NCI-H1105 (cell line): Measurements from ENCODE around the gene MFAP3.
A peak's percentile ranks its signal among the peaks of the same experiment; 100 is the strongest.
"Not testable (repeated sequence)": the region's sequence is repeated elsewhere in the genome, so short reads cannot be mapped to it uniquely, and the experiment has no call there.

Source experiments
- DNase-seq: peaks from one replicate; lab custom pipeline; 2025; lab: John Stamatoyannopoulos, UW

Gene MFAP3

GRCh38 chr5:154053468-154053867 is 14.7 kb downstream of the MFAP3 start:
- no peak for DNase-seq

GRCh38 chr5:154055201-154055600 is 16.4 kb downstream of the MFAP3 start:
- no peak for DNase-seq

- DNase-seq, result peak; percentile 66
Observed at GRCh38 chr5:154058055-154059038, 19.6 kb downstream of the MFAP3 start.

- no peak for DNase-seq
Observed at GRCh38 chr5:154059039-154059430, 20.3 kb downstream of the MFAP3 start.

GRCh38 chr5:154059583-154059982 is 20.8 kb downstream of the MFAP3 start:
- no peak for DNase-seq

GRCh38 chr5:154060606-154061005 is 21.8 kb downstream of the MFAP3 start:
- DNase-seq, result no peak

- no peak for DNase-seq
Observed at GRCh38 chr5:154063372-154063771, 24.6 kb downstream of the MFAP3 start.

- no peak for DNase-seq
Observed at GRCh38 chr5:154065971-154066370, 27.2 kb downstream of the MFAP3 start.

- not testable (repeated sequence) for DNase-seq
Observed at GRCh38 chr5:154069854-154070253, 31.1 kb downstream of the MFAP3 start.

GRCh38 chr5:154071799-154072413 is 33.1 kb downstream of the MFAP3 start:
- DNase-seq, result no peak

- DNase-seq, result peak; percentile 23
Observed at GRCh38 chr5:154072414-154073171, 33.8 kb downstream of the MFAP3 start.

GRCh38 chr5:154076240-154076922 is 37.6 kb downstream of the MFAP3 start:
- no peak for DNase-seq

- no peak for DNase-seq
Observed at GRCh38 chr5:154077696-154078095, 38.9 kb downstream of the MFAP3 start.

- peak; percentile 66 for DNase-seq
Observed at GRCh38 chr5:154078272-154078671, 39.5 kb downstream of the MFAP3 start.

- no peak for DNase-seq
Observed at GRCh38 chr5:154081246-154081645, 42.5 kb downstream of the MFAP3 start.

- DNase-seq, result no peak
Observed at GRCh38 chr5:154084062-154084639, 45.4 kb downstream of the MFAP3 start.

- no peak for DNase-seq
Observed at GRCh38 chr5:154086146-154086545, 47.4 kb downstream of the MFAP3 start.

GRCh38 chr5:154086641-154087040 is 47.9 kb downstream of the MFAP3 start:
- no peak for DNase-seq

GRCh38 chr5:154087260-154087659 is 48.5 kb downstream of the MFAP3 start:
- peak; percentile 50 for DNase-seq

- no peak for DNase-seq
Observed at GRCh38 chr5:154088801-154089200, 50.0 kb downstream of the MFAP3 start.

GRCh38 chr5:154090656-154091055 is 51.9 kb downstream of the MFAP3 start:
- DNase-seq, result no peak
